Measurements from ENCODE around the gene ZNF385D. TPM values are rescaled to one million over a fixed set of nuclear protein-coding genes. Genes with fewer than 3 reads are reported as not detected.

The ZNF385D gene
- total and polyA plus RNA-seq, 8 donors, result 0.42 to 4.0 (median 1.1) TPM

- no peaks in the 10 kb centered on the region for H3K27me3 ChIP-seq
- no peaks in the 10 kb centered on the region for H3K9me3 ChIP-seq
- DNase-seq, result no peak
- ATAC-seq, result no peak
- H3K27ac ChIP-seq, result no peak overlapping the region
- no peak for TF ChIP-seq CTCF (IDR thresholded peaks at IDR 0.05)
- H3K4me3 ChIP-seq, result no peak overlapping the region
- no peaks in the 10 kb centered on the region for H3K4me1 ChIP-seq
- no peaks in the 10 kb centered on the region for H3K36me3 ChIP-seq
- FAIRE-seq, result no peak
- intact Hi-C loops (cut with DNase I), result no loop called here
Measured at GRCh38 chr3:21477541-21478288, 273.3 kb downstream of the ZNF385D start.

- no peak for ATAC-seq
- no peak overlapping the region for H3K4me3 ChIP-seq
- intact Hi-C loops (cut with DNase I), result no loop called here
- DNase-seq, result no peak
- H3K9me3 ChIP-seq, result no peaks in the 10 kb centered on the region
- no peaks in the 10 kb centered on the region for H3K4me1 ChIP-seq
- FAIRE-seq, result no peak
- 30 to 80% methylated on average over 1 of the region's 1 CpG for WGBS, 2 donors
- H3K36me3 ChIP-seq, result no peaks in the 10 kb centered on the region
- H3K27me3 ChIP-seq, result no peaks in the 10 kb centered on the region
- H3K27ac ChIP-seq, result no peak overlapping the region
- no peak for TF ChIP-seq CTCF (IDR thresholded peaks at IDR 0.05)
Measured at GRCh38 chr3:21466476-21466875, 284.5 kb downstream of the ZNF385D start.

- Histone ChIP-seq H3K4me1 (no peaks in the 10 kb centered on the region), H3K4me3 (no peak overlapping the region), H3K36me3 (no peaks in the 10 kb centered on the region), H3K9me3 (no peaks in the 10 kb centered on the region), H3K27me3 (no peaks in the 10 kb centered on the region), H3K27ac (no peak overlapping the region)
- DNase-seq, result no peak
- FAIRE-seq, result no peak
- intact Hi-C loops (cut with DNase I), result no loop called here
- no peak for ATAC-seq
- no peak for TF ChIP-seq CTCF (IDR thresholded peaks at IDR 0.05)
- WGBS, 2 donors, result 52 to 59% methylated on average over 3 of the region's 3 CpGs
Measured at GRCh38 chr3:21464746-21465145, 286.3 kb downstream of the ZNF385D start.

GRCh38 chr3:21463319-21463718 lies 287.7 kb downstream of the ZNF385D start:
- ATAC-seq, result no peak
- intact Hi-C loops (cut with DNase I), result no loop called here
- Histone ChIP-seq H3K9me3 (no peaks in the 10 kb centered on the region), H3K36me3 (no peaks in the 10 kb centered on the region), H3K27me3 (no peaks in the 10 kb centered on the region), H3K4me1 (no peaks in the 10 kb centered on the region), H3K4me3 (no peak overlapping the region), H3K27ac (no peak overlapping the region)
- FAIRE-seq, result no peak
- no peak for TF ChIP-seq CTCF (IDR thresholded peaks at IDR 0.05)
- no peak for DNase-seq
- WGBS, 2 donors, result 90 to 92% methylated on average over 4 of the region's 4 CpGs

- H3K27ac ChIP-seq, result no peak overlapping the region
- FAIRE-seq, result no peak
- no peak overlapping the region for H3K4me3 ChIP-seq
- no peaks in the 10 kb centered on the region for H3K27me3 ChIP-seq
- no peak for DNase-seq
- H3K9me3 ChIP-seq, result no peaks in the 10 kb centered on the region
- intact Hi-C loops (cut with DNase I), result no loop called here
- no peak for TF ChIP-seq CTCF (IDR thresholded peaks at IDR 0.05)
- H3K36me3 ChIP-seq, result no peaks in the 10 kb centered on the region
- H3K4me1 ChIP-seq, result no peaks in the 10 kb centered on the region
- no peak for ATAC-seq
Measured at GRCh38 chr3:21462141-21462540, 288.9 kb downstream of the ZNF385D start.

Data from pancreas (tissue), 10 donors.